ENCODE measurements around the gene MFAP3L.
"Not testable (repeated sequence)": the region's sequence is repeated elsewhere in the genome, so short reads cannot be mapped to it uniquely, and the experiment has no call there.

MFAP3L gene

DNA sequence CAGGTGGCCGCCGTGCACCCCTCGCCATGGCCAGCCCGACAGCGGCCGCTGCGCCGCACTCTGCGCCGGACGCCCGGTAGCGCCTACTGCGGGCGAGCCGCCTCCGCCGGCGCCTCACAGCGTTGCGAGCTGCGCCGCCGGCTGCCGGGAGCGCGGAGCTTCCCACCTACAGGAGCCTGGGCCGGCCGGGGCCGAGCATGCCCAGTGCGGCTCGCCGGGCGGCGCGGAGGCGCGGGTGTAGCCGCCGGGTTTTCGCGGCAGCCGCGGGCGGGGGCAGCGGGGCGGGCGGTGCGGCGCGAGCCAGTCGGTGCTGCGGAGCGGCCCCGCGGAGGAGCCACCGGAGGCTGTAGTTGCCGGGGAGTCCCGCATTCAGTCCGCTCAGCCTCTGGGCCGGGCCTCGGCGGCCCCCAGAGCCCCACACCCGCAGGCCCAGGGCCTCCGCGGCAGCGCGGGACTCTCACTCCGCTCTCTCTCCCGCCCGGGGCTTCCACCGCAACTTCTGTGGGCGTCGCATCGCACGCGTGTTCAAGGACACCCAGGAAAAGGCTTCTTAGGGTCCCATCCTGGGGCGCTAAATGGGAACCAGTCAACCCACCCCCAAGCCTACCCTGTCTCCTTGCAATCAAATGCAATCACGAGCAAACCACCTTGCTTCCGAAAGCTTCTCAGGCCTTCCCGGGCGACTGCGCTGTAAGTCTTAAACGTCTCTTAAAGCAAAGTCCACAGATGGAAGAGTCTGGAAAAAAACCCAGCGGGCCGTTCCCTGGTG lies at the start of gene MFAP3L:
TSS of gene MFAP3L (minus strand) at position 143 of the 769 bp plus-strand sequence. CDS start 20,518 bp downstream, outside the sequence.
- DNase-seq, result peak; percentile 81

DNA sequence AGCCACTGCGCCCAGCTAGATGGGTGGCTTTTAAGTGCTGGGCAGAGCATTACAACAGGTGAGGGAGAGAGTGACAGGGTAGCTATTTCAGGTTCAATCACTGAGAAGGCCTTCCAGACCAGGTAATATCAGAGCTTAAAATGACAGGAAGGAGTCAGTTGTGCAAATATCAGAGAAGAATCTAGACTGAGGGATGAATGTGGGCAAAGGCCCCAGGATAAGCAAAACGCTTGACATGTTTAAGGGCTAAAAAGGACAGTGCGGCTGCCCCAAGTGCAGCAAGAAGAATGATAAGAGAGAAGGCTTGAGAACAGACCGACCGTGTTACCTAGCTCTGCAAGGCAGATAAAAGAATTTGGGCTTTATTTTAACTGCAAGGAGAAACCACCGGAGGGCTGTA lies 45.0 kb upstream of the MFAP3L start:
- DNase-seq, result no peak

DNA sequence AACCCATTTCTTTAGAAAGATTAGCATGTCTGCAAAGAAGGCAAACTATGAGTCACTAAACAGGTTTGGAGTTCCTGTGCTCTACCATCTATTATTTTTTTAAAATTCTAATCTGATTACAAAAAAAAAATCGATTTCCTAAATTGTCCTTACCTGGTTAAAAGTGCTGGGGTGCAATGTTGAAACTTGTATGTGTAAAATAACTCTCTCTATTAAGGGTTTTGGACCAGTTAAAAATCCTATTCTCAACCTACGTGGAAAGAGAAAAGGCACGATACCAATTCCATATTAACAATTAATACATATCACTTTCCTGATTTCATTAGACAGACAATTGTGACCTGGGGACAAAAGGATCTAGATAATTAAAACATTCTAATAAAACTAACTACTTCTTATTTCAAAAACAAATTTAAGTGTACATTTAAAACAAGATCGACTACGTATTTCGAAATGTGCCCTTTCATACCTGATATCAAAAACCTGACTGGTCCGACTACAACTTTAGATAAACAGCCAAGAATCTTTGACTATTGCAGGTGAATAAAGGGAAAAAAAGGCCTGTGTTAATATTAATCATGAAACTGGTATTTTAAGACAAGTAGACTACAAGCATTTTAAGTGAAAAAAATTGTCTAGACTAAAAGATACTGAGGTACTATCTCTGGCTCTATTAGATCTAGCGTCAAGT lies 42.4 kb upstream of the MFAP3L start:
- no peak for DNase-seq

DNA sequence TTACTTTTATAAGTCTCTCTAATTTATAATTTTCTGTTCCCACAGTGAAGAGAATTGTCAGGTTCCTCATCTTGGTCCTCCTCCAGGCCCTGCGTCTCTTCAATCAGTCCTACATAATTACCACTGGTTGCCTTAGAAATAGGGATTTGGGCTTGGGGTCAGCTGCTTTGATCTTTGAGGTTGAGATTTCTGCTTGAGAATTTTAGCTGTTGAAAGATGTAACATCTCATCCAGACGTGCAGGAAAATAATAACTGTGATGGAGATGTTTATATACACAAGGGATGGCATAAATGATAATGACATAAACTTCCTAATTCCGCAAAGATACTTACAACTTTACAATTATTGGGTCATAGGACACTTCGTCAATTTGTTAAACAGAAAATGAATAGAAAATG lies 33.2 kb upstream of the MFAP3L start:
- no peak for DNase-seq

DNA sequence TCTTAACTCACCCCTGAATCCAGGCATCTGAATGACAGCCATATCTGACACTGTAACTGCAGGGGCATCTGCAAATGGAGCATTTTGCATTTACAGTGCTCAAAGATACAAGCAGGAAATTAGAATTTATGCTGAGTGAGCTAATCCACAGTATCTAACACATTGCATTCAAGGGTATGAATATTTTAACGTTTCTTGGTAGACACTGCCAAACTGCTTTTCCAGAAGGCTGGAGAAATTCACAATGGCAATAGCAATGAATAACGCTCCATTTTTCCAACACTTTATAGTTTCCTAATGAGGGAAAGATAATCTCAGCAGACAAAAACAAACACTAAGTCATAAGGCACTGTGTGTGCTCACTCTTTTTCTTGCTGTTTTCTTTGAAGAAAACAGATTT lies 32.6 kb upstream of the MFAP3L start:
- DNase-seq, result no peak

DNA sequence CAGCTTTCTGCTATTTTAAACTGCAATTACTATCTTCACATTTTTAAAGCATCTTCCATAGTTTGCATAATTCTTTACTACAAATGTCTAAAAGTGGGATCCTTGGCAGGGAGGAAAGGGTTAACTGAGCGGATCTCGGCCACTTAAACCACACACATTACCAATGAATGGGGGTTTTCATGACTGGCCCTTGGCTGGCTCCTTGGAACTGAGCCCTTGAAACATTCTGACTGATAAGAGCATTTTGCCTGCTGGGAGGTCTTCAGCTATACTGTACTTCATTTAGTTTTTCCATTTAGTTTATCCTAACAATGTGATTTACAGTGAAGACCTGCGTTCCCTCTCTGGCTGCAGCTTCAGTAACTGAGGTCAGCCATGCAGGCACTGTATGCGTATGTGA lies 31.7 kb upstream of the MFAP3L start:
- DNase-seq, result no peak

DNA sequence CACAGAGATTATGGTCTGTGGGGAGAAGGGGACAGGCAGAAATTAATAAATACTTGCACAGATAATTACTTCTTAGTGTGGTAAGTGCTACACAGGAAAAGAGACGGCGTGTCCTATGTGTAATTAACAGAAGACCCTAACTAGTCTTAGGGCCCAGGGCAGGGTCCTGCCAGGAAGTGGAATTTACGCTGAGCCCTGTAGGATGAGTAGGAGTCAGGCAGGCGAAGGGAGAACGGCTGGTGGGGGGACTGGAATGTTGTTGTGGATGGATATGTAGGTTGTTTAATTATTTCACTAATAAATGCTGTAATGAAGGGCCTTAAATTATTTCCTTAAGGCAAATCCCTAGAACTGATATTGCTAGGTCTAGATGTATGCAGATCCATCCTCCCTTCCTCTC lies 26.7 kb upstream of the MFAP3L start:
- DNase-seq, result no peak

DNA sequence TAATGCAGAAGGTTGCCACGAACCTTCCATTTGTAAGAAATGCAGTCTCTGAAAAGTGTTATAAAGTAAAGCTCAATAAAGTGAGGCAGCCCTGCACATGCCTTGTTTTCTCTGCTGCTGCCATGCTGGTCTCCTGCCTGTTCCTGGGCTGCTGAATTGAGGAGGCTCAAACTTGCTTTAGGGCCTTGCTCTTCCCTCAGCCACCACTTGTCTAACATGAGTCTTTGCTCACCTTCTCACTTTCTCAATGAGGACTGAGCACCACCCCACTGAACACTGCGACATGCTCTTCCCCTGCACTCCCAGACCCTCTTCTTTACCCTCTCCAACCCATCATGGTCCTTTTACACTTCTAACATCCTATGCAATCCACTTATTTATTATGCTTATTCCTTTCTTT lies 25.2 kb upstream of the MFAP3L start:
- no peak for DNase-seq

DNA sequence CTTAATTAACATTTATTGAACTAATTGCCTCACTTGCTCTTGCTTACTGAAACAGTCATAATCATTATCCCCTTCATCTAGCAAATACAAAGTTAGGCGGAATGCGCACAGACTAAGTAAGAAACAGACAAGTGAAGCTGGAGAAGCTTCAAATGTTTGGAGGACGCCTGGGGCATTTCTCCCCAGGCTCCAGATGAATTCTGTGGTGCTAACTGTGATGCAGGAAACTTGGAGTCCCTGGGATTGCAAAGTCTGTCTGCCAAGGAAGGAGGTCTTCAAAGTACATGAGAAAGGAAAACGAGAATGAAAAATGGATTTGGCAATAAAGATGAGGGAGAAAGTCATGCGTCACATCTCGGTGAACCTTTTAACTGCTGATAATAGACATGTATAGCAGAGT lies 23.6 kb upstream of the MFAP3L start:
- DNase-seq, result no peak

DNA sequence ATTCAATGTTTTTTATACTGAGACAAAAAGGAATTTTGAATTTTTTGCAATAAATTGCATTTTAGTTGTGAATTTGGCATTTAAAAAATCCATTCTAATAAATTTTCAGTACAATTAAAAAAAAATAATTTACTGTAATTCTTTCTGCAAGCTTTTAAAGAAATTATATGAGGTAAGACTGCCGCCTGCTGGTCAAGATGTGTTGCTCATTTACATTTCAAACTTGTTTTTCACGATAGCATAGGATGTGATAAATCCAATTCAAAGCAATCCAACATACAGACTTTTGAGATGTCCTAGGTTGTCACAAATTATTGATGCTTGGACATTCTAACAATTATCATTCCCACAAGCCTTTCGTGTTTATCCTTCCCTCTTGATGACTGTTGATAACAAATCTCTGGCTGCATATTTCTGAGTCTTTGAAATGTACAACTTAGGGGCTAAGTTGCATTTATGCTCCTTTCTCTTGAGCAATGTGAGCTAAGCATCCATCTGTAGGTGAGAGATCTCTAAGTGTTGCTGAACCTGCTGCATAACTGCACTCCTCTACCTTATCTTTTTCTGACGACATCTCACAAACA lies 21.7 kb upstream of the MFAP3L start:
- DNase-seq, result peak; percentile 42

DNA sequence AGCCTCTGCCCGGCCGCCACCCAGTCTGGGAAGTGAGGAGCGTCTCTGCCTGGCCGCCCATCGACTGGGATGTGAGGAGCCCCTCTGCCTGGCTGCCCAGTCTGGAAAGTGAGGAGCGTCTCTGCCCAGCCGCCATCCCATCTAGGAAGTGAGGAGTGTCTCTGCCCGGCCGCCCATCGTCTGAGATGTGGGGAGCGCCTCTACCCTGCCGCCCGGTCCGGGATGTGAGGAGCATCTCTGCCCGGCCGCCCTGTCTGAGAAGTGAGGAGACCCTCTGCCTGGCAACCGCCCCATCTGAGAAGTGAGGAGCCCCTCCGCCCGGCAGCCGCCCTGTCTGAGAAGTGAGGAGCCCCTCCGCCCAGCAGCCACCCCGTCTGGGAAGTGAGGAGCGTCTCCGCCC lies 20.0 kb upstream of the MFAP3L start:
- DNase-seq, result not testable (repeated sequence)

DNA sequence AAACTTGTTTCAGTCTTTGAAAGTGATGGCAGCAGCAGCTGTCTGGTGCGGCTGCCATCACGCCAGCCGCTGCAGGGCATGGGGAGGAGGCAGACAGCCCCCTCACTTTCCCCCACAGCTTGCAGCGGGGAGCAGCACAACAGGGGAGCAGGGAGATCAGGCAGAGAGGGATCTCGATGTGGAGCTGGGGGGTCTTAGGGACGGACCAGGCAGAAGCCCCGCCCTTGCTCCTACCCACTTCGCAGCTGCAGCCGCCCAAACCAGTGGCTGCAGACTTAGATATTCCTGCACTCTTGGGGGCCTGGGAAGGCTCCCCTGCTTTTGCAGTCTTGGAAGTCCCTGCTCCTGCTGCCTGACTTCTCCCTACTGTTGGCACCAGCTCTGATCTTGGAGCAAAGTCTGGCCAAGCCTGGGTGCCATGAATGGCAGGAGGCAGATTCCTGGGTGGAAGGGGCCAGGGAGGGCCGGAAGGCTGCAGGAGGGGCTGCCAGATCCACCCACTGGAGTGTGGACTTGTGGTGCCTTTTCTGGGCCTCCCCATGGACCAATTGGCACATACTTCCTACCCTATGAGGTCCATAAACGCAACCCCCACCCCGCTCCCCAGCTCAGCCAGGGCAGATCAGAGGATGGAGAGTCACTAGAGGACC lies 14.0 kb upstream of the MFAP3L start:
- no peak for DNase-seq

DNA sequence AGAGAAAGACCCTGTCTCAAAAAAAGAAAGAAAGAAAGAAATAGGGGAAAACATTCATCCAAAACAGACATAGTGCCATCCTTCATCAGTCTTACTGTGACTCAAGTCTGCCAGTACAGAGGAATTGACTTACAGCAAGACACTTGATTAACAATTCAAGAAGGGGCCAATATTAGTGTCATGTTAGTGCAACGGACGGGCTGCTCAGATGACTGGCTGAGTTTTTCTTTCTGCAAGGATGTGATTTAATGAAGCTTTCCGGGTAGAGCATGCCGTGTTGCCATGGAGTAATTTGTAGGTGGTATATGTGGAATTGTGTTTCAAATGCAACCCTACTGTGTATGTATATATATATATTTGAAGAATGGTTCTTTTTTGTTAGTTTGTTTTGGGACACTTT lies 12.6 kb upstream of the MFAP3L start:
- no peak for DNase-seq

DNA sequence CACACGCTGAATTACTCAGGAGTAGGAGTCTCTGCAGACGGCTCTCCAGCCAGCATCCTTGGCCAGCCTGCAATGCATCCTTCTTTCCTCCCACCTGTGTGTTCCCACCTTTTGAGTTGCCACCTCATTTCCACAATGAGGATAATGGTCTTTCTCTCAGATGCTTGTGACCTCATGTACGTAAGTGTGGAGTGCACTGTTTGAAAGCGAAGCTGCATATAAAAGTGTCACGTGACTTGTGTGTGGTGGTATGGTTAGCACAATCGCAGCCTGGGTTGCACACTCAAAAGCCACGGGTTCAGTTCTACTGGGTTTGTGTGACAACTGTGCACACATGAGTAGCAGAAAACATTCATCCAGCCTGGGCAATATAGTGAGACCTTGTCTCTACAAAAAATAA lies 12.0 kb upstream of the MFAP3L start:
- no peak for DNase-seq

DNA sequence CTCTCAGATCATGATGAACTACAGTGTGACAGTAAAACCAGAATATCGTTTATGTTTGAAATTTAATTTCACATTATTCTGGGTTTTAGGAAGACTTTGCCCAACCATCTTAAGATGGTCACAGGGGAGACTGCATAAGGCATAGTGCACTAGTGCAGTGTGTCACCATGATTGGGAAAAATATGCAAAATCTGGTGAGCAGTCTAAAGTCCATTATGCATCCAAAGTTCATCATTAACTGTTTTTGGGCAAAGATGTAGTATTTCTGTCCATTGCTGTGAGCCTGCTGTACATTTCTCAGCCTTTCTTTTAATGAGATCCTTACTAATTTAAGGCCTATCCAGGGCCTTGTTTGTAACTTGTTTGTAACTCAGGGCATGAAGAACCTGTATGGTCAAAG lies 11.3 kb upstream of the MFAP3L start:
- DNase-seq, result no peak

DNA sequence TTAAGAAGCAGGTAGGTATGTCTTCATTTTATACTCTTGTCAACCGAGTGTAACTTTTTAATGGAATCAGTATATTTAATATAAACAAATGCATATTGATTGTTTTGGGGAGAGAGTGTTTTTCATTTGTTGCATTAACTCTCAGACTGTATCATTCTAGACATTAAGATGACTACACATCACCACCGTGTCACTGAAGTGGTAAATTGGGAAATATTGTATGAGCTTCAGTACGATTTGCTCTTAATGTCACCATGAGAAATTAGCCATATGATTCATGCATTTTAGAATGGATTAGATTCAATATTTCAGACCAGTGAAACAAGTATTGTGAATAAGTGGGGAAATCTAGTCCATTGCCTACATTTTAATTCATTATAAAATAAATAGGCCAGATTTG lies 9.7 kb upstream of the MFAP3L start:
- DNase-seq, result no peak

DNA sequence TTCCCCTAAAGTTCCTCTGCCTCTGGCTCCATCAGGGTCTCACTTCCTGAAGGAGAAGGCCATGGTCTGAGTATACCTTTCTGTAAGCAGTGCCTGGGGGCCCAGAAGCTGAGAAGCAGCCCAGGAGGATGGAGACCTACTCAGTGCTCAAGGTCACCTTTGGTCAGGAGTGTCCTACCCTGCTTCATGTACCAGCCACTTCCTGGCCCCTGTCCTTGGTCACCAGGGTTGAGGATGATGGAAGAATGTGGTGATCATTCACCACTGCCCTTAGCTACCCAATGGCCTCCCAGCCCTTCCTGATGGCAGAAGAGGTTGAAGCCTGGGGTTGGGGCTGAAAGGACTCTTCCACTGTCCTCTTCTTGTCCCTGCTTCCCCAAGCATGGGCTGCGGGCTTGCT lies 9.0 kb upstream of the MFAP3L start:
- DNase-seq, result no peak

DNA sequence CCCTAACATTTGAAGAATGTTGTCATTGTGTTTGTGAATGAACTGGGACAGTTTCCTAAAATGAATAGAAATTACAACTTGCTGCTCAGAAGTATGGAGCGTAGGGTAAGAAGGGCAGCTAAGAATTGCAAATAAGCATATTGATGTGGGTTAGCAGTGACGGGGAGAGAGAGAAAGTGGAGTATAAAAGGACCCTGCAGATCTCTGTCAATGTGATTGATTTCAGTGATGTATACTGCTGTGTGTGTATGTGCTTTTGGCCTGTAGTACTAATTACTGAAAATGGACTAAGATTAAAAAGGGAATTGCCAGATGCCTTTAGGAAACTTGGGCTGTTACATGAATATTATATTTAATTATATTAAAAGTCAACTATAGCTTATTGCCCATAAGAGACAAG lies 7.8 kb upstream of the MFAP3L start:
- no peak for DNase-seq

DNA sequence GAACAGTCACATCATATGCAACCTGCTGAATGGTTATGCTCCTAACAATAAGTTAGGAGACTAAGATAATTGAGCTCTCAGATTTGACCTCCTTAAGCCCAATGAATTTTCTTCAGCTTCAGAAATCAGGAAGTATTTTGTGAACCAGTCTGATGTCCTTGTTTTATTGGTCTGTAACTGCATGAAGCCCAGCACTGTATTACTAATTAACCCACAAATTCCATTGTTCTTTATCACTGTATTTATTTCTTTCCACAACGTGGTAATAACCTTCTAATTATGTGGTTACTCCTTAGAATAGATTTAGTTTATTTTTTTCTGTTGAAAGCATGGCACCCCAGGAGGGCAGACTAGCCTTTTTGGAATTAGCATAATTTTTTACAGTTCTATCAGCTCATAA lies 3.9 kb upstream of the MFAP3L start:
- no peak for DNase-seq

DNA sequence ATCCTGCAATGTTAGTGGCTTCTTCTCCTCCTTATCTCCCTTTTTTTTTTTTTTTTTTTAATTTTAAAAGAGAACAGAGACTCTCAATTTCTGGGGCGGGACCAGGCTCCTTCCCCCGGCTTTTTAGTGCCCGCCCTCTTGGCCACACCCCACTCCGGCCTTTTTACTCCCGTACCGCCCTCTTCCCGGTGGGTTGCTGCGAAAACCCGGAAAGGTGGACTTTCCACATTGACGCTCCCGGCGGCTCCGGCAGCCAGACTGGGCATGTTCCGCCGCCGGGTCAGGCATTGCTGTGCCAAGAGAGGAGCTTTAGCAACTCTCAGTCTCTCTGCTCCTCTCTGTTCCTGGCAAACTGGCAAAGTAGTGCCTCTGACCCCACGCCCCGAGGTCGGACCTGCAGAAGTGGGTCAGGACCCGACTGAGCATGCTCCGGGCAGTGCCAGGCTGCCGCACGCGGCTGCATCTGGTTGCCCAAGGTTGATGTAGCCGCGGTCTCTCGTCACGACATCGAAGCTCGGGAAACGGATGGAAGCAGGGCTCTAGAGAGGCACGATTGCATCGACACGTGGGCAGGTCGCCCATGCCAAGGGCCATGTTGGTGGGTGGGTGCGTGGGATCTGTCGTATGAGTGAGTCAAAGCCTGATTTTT lies 1.1 kb upstream of the MFAP3L start:
- DNase-seq, result peak; percentile 90

DNA sequence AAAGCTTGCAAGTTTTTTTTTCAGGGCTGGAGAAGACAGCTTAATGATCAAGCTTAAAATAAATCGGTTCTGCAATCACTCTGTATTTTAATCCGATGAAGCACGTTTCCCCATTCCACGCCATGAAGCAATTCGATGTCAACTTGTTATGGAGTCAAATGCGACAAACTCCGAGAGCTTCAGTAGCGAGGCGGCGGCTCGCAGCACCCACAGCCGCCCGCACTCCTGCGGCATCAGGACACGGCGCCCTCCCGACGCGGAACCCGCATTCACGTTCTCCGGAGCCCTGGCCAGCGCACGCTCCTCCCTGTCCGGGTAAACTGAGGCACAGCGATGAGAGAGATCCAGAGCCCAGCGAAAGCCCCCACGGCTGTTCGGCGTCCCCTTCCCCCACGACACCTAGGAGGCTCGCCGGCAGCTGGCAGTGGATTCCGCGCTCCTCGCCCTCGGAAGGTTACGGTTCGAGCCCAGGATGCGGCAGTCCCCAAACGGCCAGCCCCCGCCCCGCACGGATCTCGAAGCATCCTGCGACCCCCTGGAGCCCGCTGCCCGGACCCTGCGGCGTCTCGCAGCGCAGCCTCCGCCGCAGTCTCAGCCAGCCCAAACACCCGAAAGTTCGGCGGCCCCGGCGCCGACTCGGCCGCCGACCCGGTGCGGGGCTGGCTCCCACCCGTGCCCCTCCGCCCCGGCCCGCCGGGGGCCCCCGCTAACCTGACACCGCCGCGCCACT lies 507 bp downstream of the MFAP3L start:
- no peak for DNase-seq

DNA sequence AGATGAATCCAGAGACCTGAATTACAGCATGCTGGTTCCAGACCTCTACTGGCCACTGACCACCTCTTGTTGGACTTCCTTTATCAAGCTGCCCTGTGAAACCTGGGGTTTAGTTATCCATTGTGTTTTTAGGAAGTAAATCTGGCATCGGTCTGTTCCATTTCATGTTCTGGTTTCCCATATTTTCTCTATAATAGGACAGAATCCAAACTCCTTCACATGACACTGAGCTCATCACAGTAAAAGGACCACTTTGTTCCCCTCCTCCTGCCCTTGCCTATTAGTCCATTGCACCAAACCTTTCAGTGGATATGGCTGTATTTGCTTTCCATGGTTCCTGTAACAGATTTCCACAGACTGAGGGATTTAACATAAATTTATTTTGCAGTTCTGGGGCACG lies 4.0 kb downstream of the MFAP3L start:
- no peak for DNase-seq

DNA sequence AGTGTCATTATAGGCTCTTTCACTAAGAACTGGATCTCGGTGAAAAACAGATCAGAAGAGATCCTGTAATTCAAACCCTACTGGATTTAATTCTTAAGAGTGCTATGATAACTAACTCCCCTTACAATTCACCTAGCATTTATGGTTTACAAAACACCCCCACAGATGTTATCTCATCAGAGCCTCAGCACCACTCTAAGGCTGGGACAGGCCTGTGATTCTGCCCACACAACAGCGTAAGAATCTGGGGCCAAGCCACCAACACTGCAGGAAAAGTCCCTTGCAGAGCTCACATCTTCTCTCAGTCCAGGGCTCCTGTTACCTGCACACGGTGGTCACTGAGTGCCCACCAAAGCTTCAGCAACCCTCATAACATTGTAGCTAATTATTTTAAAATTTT lies 8.9 kb downstream of the MFAP3L start:
- no peak for DNase-seq

All from NCI-H345 (cell line).